H9 (cell line): ENCODE results near the gene CNOT10. TPM values are rescaled to one million over a fixed set of nuclear protein-coding genes. Genes with fewer than 3 reads are reported as not detected.

Experiments used
- DNase-seq: peaks from one replicate; pipeline ENCODE4 v3.0.0-alpha.2; 2017
- H2AFZ ChIP-seq: one replicate; pipeline ENCODE4 v1.6.1; 2013; ENCODE audit warnings: mild to moderate bottlenecking, low read length, control low read depth, moderate library complexity
- H2AK5ac ChIP-seq: 2 replicates; pipeline ENCODE4 v1.6.1; 2013; ENCODE audit warnings: low read length, control low read depth, mixed read lengths; ENCODE audit not compliant: insufficient read length
- H2BK120ac ChIP-seq: one replicate; pipeline ENCODE4 v1.6.1; 2013; ENCODE audit warnings: low read depth, mild to moderate bottlenecking, low read length, control low read depth, inconsistent platforms; ENCODE audit not compliant: poor library complexity, severe bottlenecking
- H2BK12ac ChIP-seq: 2 replicates; pipeline ENCODE4 v1.6.1; 2013; ENCODE audit warnings: low read length, control low read depth, mixed read lengths, low read depth; ENCODE audit not compliant: insufficient read length
- H2BK15ac ChIP-seq: 2 replicates; pipeline ENCODE4 v1.6.1; 2013; ENCODE audit warnings: low read depth, low read length, control low read depth
- H2BK20ac ChIP-seq: one replicate; pipeline ENCODE4 v1.6.1; 2013; ENCODE audit warnings: low read depth, mild to moderate bottlenecking, low read length, control low read depth, inconsistent platforms; ENCODE audit not compliant: poor library complexity, severe bottlenecking
- H2BK5ac ChIP-seq: 2 replicates; pipeline ENCODE4 v1.6.1; 2013; ENCODE audit warnings: low read length, control low read depth, mixed read lengths; ENCODE audit not compliant: insufficient read length
- H3K14ac ChIP-seq: 2 replicates; pipeline ENCODE4 v1.6.1; 2013; ENCODE audit warnings: low read length, control low read depth; ENCODE audit not compliant: insufficient read depth
- H3K18ac ChIP-seq: 2 replicates; pipeline ENCODE4 v1.6.1; 2013; ENCODE audit warnings: low read depth, mild to moderate bottlenecking, mixed read lengths, low read length, control low read depth; ENCODE audit not compliant: insufficient read length
- H3K23ac ChIP-seq: 2 replicates; pipeline ENCODE4 v1.6.1; 2013; ENCODE audit warnings: low read length, control low read depth, mixed read lengths, low read depth; ENCODE audit not compliant: insufficient read length
- H3K23me2 ChIP-seq: 2 replicates; pipeline ENCODE4 v1.6.1; 2013; ENCODE audit warnings: low read depth, mild to moderate bottlenecking, mixed read lengths, low read length, control low read depth; ENCODE audit not compliant: insufficient read length, poor library complexity, severe bottlenecking
- H3K27ac ChIP-seq: 2 replicates; pipeline ENCODE4 v1.5.1; 2013; ENCODE audit warnings: low read length, control low read depth, mixed read lengths, low read depth; ENCODE audit not compliant: insufficient read length
- H3K27me3 ChIP-seq: 2 replicates; pipeline ENCODE4 v1.6.1; 2013; ENCODE audit warnings: low read length, control low read depth, inconsistent platforms; ENCODE audit not compliant: insufficient read depth
- H3K4ac ChIP-seq: 2 replicates; pipeline ENCODE4 v1.6.1; 2013; ENCODE audit warnings: low read depth, mild to moderate bottlenecking, control low read depth, inconsistent platforms, low read length, moderate library complexity
- H3K4me1 ChIP-seq: 2 replicates; pipeline ENCODE4 v1.6.1; 2013; ENCODE audit warnings: low read length, control low read depth, inconsistent platforms; ENCODE audit not compliant: insufficient read depth
- H3K4me2 ChIP-seq: 2 replicates; pipeline ENCODE4 v1.6.1; 2013; ENCODE audit warnings: low read length, control low read depth, mixed read lengths; ENCODE audit not compliant: insufficient read length, insufficient read depth
- H3K56ac ChIP-seq: 2 replicates; pipeline ENCODE4 v1.6.1; 2013; ENCODE audit warnings: low read depth, mild to moderate bottlenecking, mixed read lengths, low read length, control low read depth; ENCODE audit not compliant: insufficient read length
- H3K79me1 ChIP-seq: 2 replicates; pipeline ENCODE4 v1.6.1; 2013; ENCODE audit warnings: low read depth, mild to moderate bottlenecking, moderate library complexity, low read length, control low read depth, inconsistent platforms; ENCODE audit not compliant: insufficient read depth, poor library complexity, severe bottlenecking
- H3K79me2 ChIP-seq: 2 replicates; pipeline ENCODE4 v1.6.1; 2013; ENCODE audit warnings: low read length, control low read depth, inconsistent platforms; ENCODE audit not compliant: insufficient read depth
- H3K9ac ChIP-seq: 2 replicates; pipeline ENCODE4 v1.6.1; 2013; ENCODE audit warnings: low read length, control low read depth, mixed read lengths; ENCODE audit not compliant: insufficient read length; ENCODE audit errors: extremely low read depth
- H3K9me3 ChIP-seq: one replicate; pipeline ENCODE4 v1.6.1; 2013; ENCODE audit warnings: low read depth, low read length, inconsistent platforms; ENCODE audit not compliant: control insufficient read depth
- H3T11ph ChIP-seq: one replicate; pipeline ENCODE4 v1.6.1; 2013; ENCODE audit warnings: mild to moderate bottlenecking, low read length, control low read depth, inconsistent platforms
- H4K20me1 ChIP-seq: one replicate; pipeline ENCODE4 v1.6.1; 2013; ENCODE audit not compliant: control insufficient read depth, insufficient read length, insufficient read depth
- H4K5ac ChIP-seq: 2 replicates; pipeline ENCODE4 v1.6.1; 2013; ENCODE audit warnings: low read depth, mild to moderate bottlenecking, mixed read lengths, low read length, control low read depth; ENCODE audit not compliant: insufficient read length
- H4K8ac ChIP-seq: replicated peaks from 2 replicates; pipeline ENCODE4 v1.6.1; 2013; ENCODE audit warnings: low read length, control low read depth, mixed read lengths, low read depth; ENCODE audit not compliant: insufficient read length
- H4K91ac ChIP-seq: 2 replicates; pipeline ENCODE4 v1.6.1; 2013; ENCODE audit warnings: low read depth, mild to moderate bottlenecking, moderate library complexity, mixed read lengths, low read length, control low read depth; ENCODE audit not compliant: insufficient read length
- H3K27ac Mint-ChIP-seq, 3 experiments: 2 replicates in 2 of 3; 3 replicates in 1 of 3; pipeline ENCODE4 v1.8.0; 2020 to 2021; ENCODE audit warnings: mixed read lengths in 3 of 3, mild to moderate bottlenecking in 1 of 3, moderate library complexity in 1 of 3
- H3K27me3 Mint-ChIP-seq: 2 replicates; pipeline ENCODE4 v1.8.0; 2021; ENCODE audit warnings: low read depth, mild to moderate bottlenecking, moderate library complexity, mixed read lengths
- H3K36me3 Mint-ChIP-seq, 3 experiments: 2 replicates in 2 of 3; 3 replicates in 1 of 3; pipeline ENCODE4 v1.8.0; 2020 to 2021; ENCODE audit warnings: low read depth in 3 of 3, mixed read lengths in 3 of 3; ENCODE audit not compliant: insufficient read depth in 1 of 3
- H3K4me1 Mint-ChIP-seq, 2 experiments: 2 replicates each; pipeline ENCODE4 v1.8.0; 2020; ENCODE audit warnings: mixed read lengths in 2 of 2
- H3K4me3 Mint-ChIP-seq, 2 experiments: 2 replicates in 1 of 2; 3 replicates in 1 of 2; pipeline ENCODE4 v1.8.0; 2020 to 2021; ENCODE audit warnings: mild to moderate bottlenecking in 2 of 2, mixed read lengths in 2 of 2, moderate library complexity in 1 of 2
- H3K9me3 Mint-ChIP-seq, 2 experiments: 2 replicates in 1 of 2; 3 replicates in 1 of 2; pipeline ENCODE4 v1.8.0; 2020; ENCODE audit warnings: mild to moderate bottlenecking in 2 of 2, mixed read lengths in 2 of 2, moderate library complexity in 1 of 2
- CTCF ChIP-seq: fragments of 200-600 bp; sonication (generic); conservative IDR thresholded peaks from 3 replicates; pipeline ENCODE4 v1.8.0; 2021; ENCODE audit warnings: antibody characterized with exemption, mild to moderate bottlenecking
- WGBS: extraction: QIAGEN DNeasy Blood & Tissue Kit; methylation state at CpG from one replicate; pipeline ENCODE4 v1.1.7; 2013; ENCODE audit warnings: missing lambda C conversion rate, low lambda C conversion rate, mixed read lengths; ENCODE audit not compliant: insufficient read length; ENCODE audit errors: extremely low coverage; 5-methylcytosine and 5-hydroxymethylcytosine counted together
- total RNA-seq: library from RNA; stranded (reverse); gene quantifications from 2 replicates; pipeline ENCODE4 v1.2.1, GENCODE V29; 2021

Gene CNOT10
- total RNA-seq, 1 experiment from 2014 or later = 55.4 TPM

GRCh38 chr3:32821686-32822296 lies 136.8 kb downstream of the CNOT10 start:
- no peak overlapping the region for H2AK5ac ChIP-seq
- peaks cover 69 to 92% (median 87%) of the 10 kb centered on the region in 3 experiments for H3K36me3 Mint-ChIP-seq
- H3K4me1 ChIP-seq = peaks cover 3% of the 10 kb centered on the region

More at GRCh38 chr3:32821686-32822296, 136.8 kb downstream of the CNOT10 start:
- Histone ChIP-seq H2BK120ac (no peak overlapping the region), H3K27ac (no peak overlapping the region), H3K4me2 (peak overlapping the region; percentile 93), H3K27me3 (no peaks in the 10 kb centered on the region), H3K9me3 (no peaks in the 10 kb centered on the region), H3K23me2 (peaks cover 18% of the 10 kb centered on the region), H3K56ac (no peak overlapping the region), H3T11ph (no peak overlapping the region), H3K9ac (peak overlapping the region; percentile 84), H4K91ac (no peak overlapping the region), H2BK15ac (no peak overlapping the region), H3K23ac (no peak overlapping the region), H2BK12ac (no peak overlapping the region), H2BK5ac (no peak overlapping the region), H4K8ac (no peak overlapping the region), H3K14ac (peak overlapping the region; percentile 41; the same call in 1 of the 2 replicates), H2BK20ac (no peak overlapping the region), H4K5ac (no peak overlapping the region), H4K20me1 (no peaks in the 10 kb centered on the region), H2AFZ (no peak overlapping the region), H3K18ac (peak overlapping the region; percentile 60), H3K79me1 (no peaks in the 10 kb centered on the region), H3K79me2 (peaks cover 97% of the 10 kb centered on the region), H3K4ac (no peak overlapping the region)
- Mint-ChIP-seq H3K4me3 (peak overlapping the region; percentile 96 to 100), H3K4me1 (peaks cover 50 to 53% of the 10 kb centered on the region in 2 experiments), H3K27ac (peak overlapping the region; percentile 95 to 99 (median 96)), H3K9me3 (peaks cover 10 to 17% of the 10 kb centered on the region in 2 experiments; a peak in 4 of 5 replicates), H3K27me3 (peaks cover 3% of the 10 kb centered on the region; the same call in 1 of the 2 replicates)
- 0 out of 3 replicates have a peak, but pooled peaks have one; percentile 16 for TF ChIP-seq CTCF
- no CpG with 5 or more reads among the region's 44 CpGs for WGBS
- no peak for DNase-seq
